GM23338 (cell line): ENCODE results near the gene UVSSA. TPM values are rescaled to one million over a fixed set of nuclear protein-coding genes. Genes with fewer than 3 reads are reported as not detected.
"Not testable (repeated sequence)": the region's sequence is repeated elsewhere in the genome, so short reads cannot be mapped to it uniquely, and the experiment has no call there.

ENCODE experiments used
- ATAC-seq: fragments of 200-7000 bp; cut with Tn5 transposase; 3 replicates; pipeline ENCODE4 v1.9.1; 2020
- DNase-seq: peaks from one replicate; pipeline ENCODE4 v3.0.0-alpha.2; 2015; ENCODE audit warnings: low spot score
- H2AFZ ChIP-seq: fragments of 200-600 bp; sonication (generic); 2 replicates; pipeline ENCODE4 v1.8.0; 2016; ENCODE audit warnings: antibody characterized with exemption, mild to moderate bottlenecking, moderate library complexity
- H3F3A ChIP-seq: fragments of 200-600 bp; sonication (generic); replicated peaks from 2 replicates; pipeline ENCODE4 v1.8.0; 2017; ENCODE audit warnings: antibody characterized with exemption, mixed run types, low read depth
- H3K27ac ChIP-seq: fragments of 200-600 bp; sonication (generic); 2 replicates; pipeline ENCODE4 v1.6.1; 2016; ENCODE audit warnings: low read depth
- H3K27me3 ChIP-seq: fragments of 200-600 bp; sonication (generic); 2 replicates; pipeline ENCODE4 v1.8.0; 2016; ENCODE audit warnings: mild to moderate bottlenecking, mixed run types, moderate library complexity; ENCODE audit not compliant: insufficient read depth
- H3K36me3 ChIP-seq: fragments of 200-600 bp; sonication (generic); 2 replicates; pipeline ENCODE4 v1.8.0; 2016; ENCODE audit warnings: mild to moderate bottlenecking; ENCODE audit not compliant: insufficient read depth
- H3K4me1 ChIP-seq: fragments of 200-600 bp; sonication (generic); 2 replicates; pipeline ENCODE4 v1.8.0; 2016; ENCODE audit warnings: mild to moderate bottlenecking, moderate library complexity; ENCODE audit not compliant: insufficient read depth
- H3K4me2 ChIP-seq: fragments of 200-600 bp; sonication (generic); 2 replicates; pipeline ENCODE4 v1.7.1; 2017; ENCODE audit warnings: mixed run types
- H3K4me3 ChIP-seq: fragments of 200-600 bp; sonication (generic); 2 replicates; pipeline ENCODE4 v1.6.1; 2016; ENCODE audit warnings: mixed run types
- H3K79me2 ChIP-seq: fragments of 200-600 bp; sonication (generic); replicated peaks from 2 replicates; pipeline ENCODE4 v1.8.0; 2017; ENCODE audit warnings: mild to moderate bottlenecking; ENCODE audit not compliant: insufficient read depth
- H3K9me2 ChIP-seq: fragments of 200-600 bp; sonication (generic); 2 replicates; pipeline ENCODE4 v1.8.0; 2017; ENCODE audit not compliant: insufficient read depth
- H4K20me1 ChIP-seq: fragments of 200-600 bp; sonication (generic); replicated peaks from 2 replicates; pipeline ENCODE4 v1.8.0; 2017; ENCODE audit warnings: mild to moderate bottlenecking; ENCODE audit not compliant: insufficient read depth
- H3K27ac Mint-ChIP-seq: 2 replicates; pipeline ENCODE4 v1.8.0; 2020; ENCODE audit warnings: inconsistent platforms, mild to moderate bottlenecking, moderate library complexity, mixed read lengths
- H3K27me3 Mint-ChIP-seq: 3 replicates; pipeline ENCODE4 v1.8.0; 2022; ENCODE audit warnings: low read depth, mild to moderate bottlenecking, moderate library complexity, mixed read lengths, inconsistent platforms; ENCODE audit not compliant: insufficient read depth, poor library complexity
- H3K36me3 Mint-ChIP-seq: 3 replicates; pipeline ENCODE4 v1.8.0; 2021; ENCODE audit warnings: low read depth, mild to moderate bottlenecking, inconsistent platforms, moderate library complexity, mixed read lengths
- H3K4me1 Mint-ChIP-seq: 3 replicates; pipeline ENCODE4 v1.8.0; 2020; ENCODE audit warnings: mild to moderate bottlenecking, inconsistent platforms, mixed read lengths
- H3K4me3 Mint-ChIP-seq: 3 replicates; pipeline ENCODE4 v1.8.0; 2021; ENCODE audit warnings: moderate library complexity, mild to moderate bottlenecking, inconsistent platforms, mixed read lengths
- H3K9me3 Mint-ChIP-seq: 3 replicates; pipeline ENCODE4 v1.8.0; 2020; ENCODE audit warnings: moderate library complexity, mild to moderate bottlenecking, inconsistent platforms, mixed read lengths
- EZH2 ChIP-seq: fragments of 200-600 bp; sonication (generic); IDR thresholded peaks from one replicate; pipeline ENCODE4 v1.8.0; 2017; ENCODE audit warnings: antibody characterized with exemption, mild to moderate bottlenecking, low read depth; ENCODE audit not compliant: unreplicated experiment
- EZH2phosphoT487 ChIP-seq: fragments of 200-600 bp; sonication (generic); IDR thresholded peaks from one replicate; pipeline ENCODE4 v1.8.1; 2018; ENCODE audit warnings: antibody characterized with exemption; ENCODE audit not compliant: unreplicated experiment
- JUNB ChIP-seq: IDR thresholded peaks from one replicate; pipeline ENCODE4 v1.6.1; 2016; ENCODE audit warnings: antibody characterized with exemption; ENCODE audit not compliant: unreplicated experiment
- NANOG ChIP-seq: IDR thresholded peaks from 2 replicates; pipeline ENCODE4 v1.6.1; 2016; ENCODE audit warnings: antibody characterized with exemption, borderline replicate concordance
- POLR2AphosphoS5 ChIP-seq: IDR thresholded peaks from 2 replicates; pipeline ENCODE4 v1.6.1; 2016; ENCODE audit warnings: antibody characterized with exemption, low read depth
- STAT1 ChIP-seq: IDR thresholded peaks from one replicate; pipeline ENCODE4 v1.6.1; 2016; ENCODE audit warnings: antibody characterized with exemption; ENCODE audit not compliant: unreplicated experiment
- polyA plus RNA-seq: library from polyadenylated mRNA; unstranded; fragments of >200 nt; fragmentation: Nextera tagmentation; extraction: Ambion mirVana; gene quantifications from 2 replicates; pipeline ENCODE4 v1.2.1, GENCODE V29; 2016
- total RNA-seq: library from RNA; depleted of rRNA; stranded (reverse); fragments of >200 nt; shearing (Covaris generic); gene quantifications from 2 replicates; pipeline ENCODE4 v1.2.3, GENCODE V29; 2014
- TF ChIP-seq, protein P1 (sequence below): fragments of 250-450 bp; sonication (Bioruptor Pico); IDR thresholded peaks from 2 replicates; pipeline ENCODE4 v1.5.0; 2020; ENCODE audit warnings: mild to moderate bottlenecking, moderate library complexity
- TF ChIP-seq, protein P2 (sequence below), 2 experiments: fragments of 200-600 bp in 1 of 2; sonication (generic) in 1 of 2; conservative IDR thresholded peaks; 2 replicates each; pipeline versions ENCODE4 v1.5.1 to v1.6.1; 2016 to 2017; ENCODE audit warnings: antibody characterized with exemption in 2 of 2, low read depth in 2 of 2, mild to moderate bottlenecking in 2 of 2, moderate library complexity in 1 of 2

The UVSSA gene
- total and polyA plus RNA-seq, 2 experiments from 2014 or later = 6.5 to 27.7 TPM

DNA sequence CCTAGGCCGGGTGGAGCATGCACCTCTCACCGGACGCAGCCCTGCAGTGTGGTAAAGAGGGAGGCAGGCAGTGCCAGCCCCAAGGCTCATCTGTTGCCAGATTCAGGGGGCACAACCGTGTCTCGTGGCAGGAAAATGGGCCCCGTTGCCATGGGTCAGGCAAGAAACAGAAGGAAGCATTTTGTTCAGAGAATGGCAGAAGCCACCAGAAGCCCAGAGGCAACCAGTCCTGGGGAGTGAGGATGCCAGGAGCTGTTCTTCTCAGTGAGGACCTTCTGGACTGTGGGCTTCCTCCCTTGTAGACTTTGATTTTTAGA lies 12.5 kb upstream of the UVSSA start:
- H3K9me2 ChIP-seq = no peaks in the 10 kb centered on the region
- H3K79me2 ChIP-seq = 0 out of 2 replicates have a peak, but pooled peaks cover 8% of the 10 kb centered on the region
- H3K27me3 Mint-ChIP-seq = peaks cover 11% of the 10 kb centered on the region
- peaks cover 52% of the 10 kb centered on the region for H3K36me3 Mint-ChIP-seq
- no peak overlapping the region for H3K27ac ChIP-seq
- H3K4me1 ChIP-seq = no peaks in the 10 kb centered on the region
- no peak overlapping the region for H2AFZ ChIP-seq
- ATAC-seq (no peak), DNase-seq (no peak)
- H3K27ac Mint-ChIP-seq = no peak overlapping the region
- H3K4me1 Mint-ChIP-seq = no peaks in the 10 kb centered on the region
- 0 out of 2 replicates have a peak, but pooled peaks cover 5% of the 10 kb centered on the region for H3F3A ChIP-seq
- no peak overlapping the region for H3K4me3 Mint-ChIP-seq
- TF ChIP-seq JUNB = no peak
- no peak for TF ChIP-seq NANOG
- TF ChIP-seq EZH2 = no peak
- TF ChIP-seq, protein P1, sequence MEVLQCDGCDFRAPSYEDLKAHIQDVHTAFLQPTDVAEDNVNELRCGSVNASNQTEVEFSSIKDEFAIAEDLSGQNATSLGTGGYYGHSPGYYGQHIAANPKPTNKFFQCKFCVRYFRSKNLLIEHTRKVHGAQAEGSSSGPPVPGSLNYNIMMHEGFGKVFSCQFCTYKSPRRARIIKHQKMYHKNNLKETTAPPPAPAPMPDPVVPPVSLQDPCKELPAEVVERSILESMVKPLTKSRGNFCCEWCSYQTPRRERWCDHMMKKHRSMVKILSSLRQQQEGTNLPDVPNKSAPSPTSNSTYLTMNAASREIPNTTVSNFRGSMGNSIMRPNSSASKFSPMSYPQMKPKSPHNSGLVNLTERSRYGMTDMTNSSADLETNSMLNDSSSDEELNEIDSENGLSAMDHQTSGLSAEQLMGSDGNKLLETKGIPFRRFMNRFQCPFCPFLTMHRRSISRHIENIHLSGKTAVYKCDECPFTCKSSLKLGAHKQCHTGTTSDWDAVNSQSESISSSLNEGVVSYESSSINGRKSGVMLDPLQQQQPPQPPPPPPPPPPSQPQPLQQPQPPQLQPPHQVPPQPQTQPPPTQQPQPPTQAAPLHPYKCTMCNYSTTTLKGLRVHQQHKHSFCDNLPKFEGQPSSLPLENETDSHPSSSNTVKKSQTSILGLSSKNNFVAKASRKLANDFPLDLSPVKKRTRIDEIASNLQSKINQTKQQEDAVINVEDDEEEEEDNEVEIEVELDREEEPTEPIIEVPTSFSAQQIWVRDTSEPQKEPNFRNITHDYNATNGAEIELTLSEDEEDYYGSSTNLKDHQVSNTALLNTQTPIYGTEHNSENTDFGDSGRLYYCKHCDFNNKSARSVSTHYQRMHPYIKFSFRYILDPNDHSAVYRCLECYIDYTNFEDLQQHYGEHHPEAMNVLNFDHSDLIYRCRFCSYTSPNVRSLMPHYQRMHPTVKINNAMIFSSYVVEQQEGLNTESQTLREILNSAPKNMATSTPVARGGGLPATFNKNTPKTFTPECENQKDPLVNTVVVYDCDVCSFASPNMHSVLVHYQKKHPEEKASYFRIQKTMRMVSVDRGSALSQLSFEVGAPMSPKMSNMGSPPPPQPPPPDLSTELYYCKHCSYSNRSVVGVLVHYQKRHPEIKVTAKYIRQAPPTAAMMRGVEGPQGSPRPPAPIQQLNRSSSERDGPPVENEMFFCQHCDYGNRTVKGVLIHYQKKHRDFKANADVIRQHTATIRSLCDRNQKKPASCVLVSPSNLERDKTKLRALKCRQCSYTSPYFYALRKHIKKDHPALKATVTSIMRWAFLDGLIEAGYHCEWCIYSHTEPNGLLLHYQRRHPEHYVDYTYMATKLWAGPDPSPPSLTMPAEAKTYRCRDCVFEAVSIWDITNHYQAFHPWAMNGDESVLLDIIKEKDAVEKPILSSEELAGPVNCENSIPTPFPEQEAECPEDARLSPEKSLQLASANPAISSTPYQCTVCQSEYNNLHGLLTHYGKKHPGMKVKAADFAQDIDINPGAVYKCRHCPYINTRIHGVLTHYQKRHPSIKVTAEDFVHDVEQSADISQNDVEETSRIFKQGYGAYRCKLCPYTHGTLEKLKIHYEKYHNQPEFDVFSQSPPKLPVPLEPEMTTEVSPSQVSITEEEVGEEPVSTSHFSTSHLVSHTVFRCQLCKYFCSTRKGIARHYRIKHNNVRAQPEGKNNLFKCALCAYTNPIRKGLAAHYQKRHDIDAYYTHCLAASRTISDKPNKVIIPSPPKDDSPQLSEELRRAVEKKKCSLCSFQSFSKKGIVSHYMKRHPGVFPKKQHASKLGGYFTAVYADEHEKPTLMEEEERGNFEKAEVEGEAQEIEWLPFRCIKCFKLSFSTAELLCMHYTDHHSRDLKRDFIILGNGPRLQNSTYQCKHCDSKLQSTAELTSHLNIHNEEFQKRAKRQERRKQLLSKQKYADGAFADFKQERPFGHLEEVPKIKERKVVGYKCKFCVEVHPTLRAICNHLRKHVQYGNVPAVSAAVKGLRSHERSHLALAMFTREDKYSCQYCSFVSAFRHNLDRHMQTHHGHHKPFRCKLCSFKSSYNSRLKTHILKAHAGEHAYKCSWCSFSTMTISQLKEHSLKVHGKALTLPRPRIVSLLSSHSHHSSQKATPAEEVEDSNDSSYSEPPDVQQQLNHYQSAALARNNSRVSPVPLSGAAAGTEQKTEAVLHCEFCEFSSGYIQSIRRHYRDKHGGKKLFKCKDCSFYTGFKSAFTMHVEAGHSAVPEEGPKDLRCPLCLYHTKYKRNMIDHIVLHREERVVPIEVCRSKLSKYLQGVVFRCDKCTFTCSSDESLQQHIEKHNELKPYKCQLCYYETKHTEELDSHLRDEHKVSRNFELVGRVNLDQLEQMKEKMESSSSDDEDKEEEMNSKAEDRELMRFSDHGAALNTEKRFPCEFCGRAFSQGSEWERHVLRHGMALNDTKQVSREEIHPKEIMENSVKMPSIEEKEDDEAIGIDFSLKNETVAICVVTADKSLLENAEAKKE (CRISPR knock-in tag) = no peak
- TF ChIP-seq EZH2phosphoT487 = no peak
- TF ChIP-seq, protein P2, sequence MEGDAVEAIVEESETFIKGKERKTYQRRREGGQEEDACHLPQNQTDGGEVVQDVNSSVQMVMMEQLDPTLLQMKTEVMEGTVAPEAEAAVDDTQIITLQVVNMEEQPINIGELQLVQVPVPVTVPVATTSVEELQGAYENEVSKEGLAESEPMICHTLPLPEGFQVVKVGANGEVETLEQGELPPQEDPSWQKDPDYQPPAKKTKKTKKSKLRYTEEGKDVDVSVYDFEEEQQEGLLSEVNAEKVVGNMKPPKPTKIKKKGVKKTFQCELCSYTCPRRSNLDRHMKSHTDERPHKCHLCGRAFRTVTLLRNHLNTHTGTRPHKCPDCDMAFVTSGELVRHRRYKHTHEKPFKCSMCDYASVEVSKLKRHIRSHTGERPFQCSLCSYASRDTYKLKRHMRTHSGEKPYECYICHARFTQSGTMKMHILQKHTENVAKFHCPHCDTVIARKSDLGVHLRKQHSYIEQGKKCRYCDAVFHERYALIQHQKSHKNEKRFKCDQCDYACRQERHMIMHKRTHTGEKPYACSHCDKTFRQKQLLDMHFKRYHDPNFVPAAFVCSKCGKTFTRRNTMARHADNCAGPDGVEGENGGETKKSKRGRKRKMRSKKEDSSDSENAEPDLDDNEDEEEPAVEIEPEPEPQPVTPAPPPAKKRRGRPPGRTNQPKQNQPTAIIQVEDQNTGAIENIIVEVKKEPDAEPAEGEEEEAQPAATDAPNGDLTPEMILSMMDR (conservative IDR thresholded peaks at IDR 0.05; ENCODE audit: low read depth in 2 of 2) = no peak
- no peak for TF ChIP-seq STAT1
- no peak for TF ChIP-seq POLR2AphosphoS5
- no peak overlapping the region for H3K4me2 ChIP-seq
- H4K20me1 ChIP-seq = no peaks in the 10 kb centered on the region; the same call in 1 of the 2 replicates
- no peaks in the 10 kb centered on the region; the same call in 2 of the 3 replicates for H3K9me3 Mint-ChIP-seq
- H3K36me3 ChIP-seq = peaks cover 5% of the 10 kb centered on the region
- H3K4me3 ChIP-seq = no peak overlapping the region
- no peaks in the 10 kb centered on the region for H3K27me3 ChIP-seq

DNA sequence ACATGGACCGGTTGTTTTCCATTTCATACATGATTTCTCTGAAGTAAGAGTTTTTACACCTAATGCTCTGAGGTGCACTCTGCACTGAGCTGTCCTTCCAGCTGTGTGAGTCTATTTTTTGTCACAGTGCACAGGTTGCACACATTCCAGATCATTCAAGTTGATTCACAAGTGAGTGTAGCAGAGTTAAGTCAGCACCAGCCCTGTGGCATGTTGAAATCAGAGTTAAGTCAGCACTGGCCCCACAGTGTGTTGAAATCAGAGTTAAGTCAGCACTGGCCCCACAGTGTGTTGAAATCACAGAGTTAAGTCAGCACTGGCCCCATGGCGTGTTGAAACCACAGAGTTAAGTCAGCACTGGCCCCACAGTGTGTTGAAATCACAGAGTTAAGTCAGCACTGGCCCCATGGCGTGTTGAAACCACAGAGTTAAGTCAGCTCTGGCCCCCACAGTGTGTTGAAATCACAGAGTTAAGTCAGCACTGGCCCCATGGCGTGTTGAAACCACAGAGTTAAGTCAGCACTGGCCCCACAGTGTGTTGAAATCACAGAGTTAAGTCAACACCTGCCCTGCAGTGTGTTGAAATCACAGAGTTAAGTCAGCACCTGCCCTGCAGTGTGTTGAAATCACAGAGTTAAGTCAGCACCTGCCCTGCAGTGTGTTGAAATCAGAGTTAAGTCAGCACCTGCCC lies 11.7 kb upstream of the UVSSA start:
- H3K4me2 ChIP-seq, H3K27me3 ChIP-seq, H3F3A ChIP-seq, H3K79me2 ChIP-seq, H3K4me1 Mint-ChIP-seq, H3K36me3 ChIP-seq, H3K27me3 Mint-ChIP-seq, H3K27ac ChIP-seq, DNase-seq, H3K4me1 ChIP-seq, H2AFZ ChIP-seq, H3K4me3 ChIP-seq, H4K20me1 ChIP-seq, ATAC-seq, H3K4me3 Mint-ChIP-seq, H3K9me3 Mint-ChIP-seq, H3K27ac Mint-ChIP-seq, H3K9me2 ChIP-seq: not testable (repeated sequence)
- peaks cover 58% of the 10 kb centered on the region for H3K36me3 Mint-ChIP-seq
